ENCODE data around the gene SIN3B.

SIN3B gene

DNA sequence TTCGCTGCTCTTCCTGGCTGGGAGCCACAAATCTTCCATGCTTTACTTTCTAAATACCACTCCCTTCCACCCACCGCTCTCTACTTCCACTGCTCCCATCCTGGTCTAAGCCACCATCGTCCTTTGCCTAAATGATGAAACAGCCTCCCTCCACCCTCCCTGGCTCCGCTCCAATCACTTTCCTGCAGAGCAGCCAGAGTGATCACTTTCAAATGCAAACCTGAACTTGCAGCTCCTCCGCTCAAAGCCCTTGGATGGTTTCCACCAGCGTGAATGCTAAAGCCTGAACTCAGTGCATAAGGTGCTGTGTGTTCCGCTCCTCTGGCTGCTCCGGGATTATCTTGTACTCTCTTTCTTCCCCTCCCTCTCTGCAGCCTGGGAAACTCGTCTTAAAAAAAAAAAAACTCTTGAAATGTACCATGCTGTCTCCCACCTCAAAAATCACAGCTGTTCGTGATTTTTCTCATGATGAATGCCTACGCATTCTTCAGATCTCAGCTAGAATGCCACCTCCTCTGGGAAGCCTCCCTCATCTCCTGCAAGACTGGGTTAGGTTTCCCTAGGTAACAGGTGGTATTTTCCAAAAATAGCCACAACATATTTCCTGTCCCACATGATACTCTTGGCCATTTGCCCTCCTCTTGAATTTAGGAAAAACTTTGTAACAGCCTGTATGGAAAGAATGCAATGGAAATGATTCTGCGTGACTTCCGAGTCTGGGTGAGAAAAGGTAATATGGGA, 3.7 kb upstream of the SIN3B start:
- DNase-seq (ENCODE audit: low read depth, low spot score) = peak; percentile 76

- no peak for DNase-seq (ENCODE audit: low read depth, low spot score)
Measured at GRCh38 chr19:16829822-16830289, 658 bp downstream of the SIN3B start.

- DNase-seq (ENCODE audit: low read depth, low spot score) = peak; percentile 68
Measured at GRCh38 chr19:16830679-16831078, 1.5 kb downstream of the SIN3B start.

DNA sequence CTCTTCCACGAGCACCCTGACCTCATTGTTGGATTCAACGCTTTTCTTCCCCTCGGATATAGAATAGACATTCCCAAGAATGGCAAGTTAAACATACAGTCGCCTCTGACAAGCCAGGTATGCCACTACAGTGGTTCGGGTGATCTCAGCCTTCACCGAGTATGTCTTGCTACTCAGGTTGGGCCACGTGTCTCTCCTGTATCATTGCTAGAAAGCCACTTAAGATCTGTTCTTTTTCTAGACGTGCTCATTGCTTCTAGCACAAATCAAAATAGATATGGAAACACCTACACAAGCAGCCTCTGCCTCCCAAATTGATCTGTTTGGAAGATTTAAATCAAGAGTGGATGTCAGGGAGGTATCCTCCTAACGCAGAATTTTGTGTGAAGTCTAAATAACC, 2.3 kb downstream of the SIN3B start:
- DNase-seq (ENCODE audit: low read depth, low spot score) = no peak

GRCh38 chr19:16834747-16835146, 5.5 kb downstream of the SIN3B start:
- DNase-seq (ENCODE audit: low read depth, low spot score) = peak; percentile 21

GRCh38 chr19:16836115-16837034, 7.2 kb downstream of the SIN3B start:
- DNase-seq (ENCODE audit: low read depth, low spot score) = no peak

DNA sequence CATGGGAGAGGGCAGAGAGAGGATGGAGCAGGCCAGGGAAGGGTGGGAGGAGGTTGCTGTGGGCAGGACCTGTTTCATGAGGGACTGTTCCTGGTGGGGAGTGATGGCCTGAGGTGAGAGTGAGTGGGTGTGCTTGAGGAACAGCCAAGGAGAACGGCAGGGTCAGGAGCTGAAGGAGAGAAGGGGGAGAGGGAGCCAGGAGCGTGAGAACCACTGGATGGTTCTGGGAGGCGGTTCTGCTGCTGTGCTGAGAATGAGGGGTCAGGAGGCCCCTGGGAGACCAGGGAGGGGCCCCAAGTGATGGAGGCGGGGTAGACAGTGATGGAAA, 7.8 kb downstream of the SIN3B start:
- DNase-seq (ENCODE audit: low read depth, low spot score) = no peak

GRCh38 chr19:16841391-16841926, 12.3 kb downstream of the SIN3B start:
- no peak for DNase-seq (ENCODE audit: low read depth, low spot score)

DNA sequence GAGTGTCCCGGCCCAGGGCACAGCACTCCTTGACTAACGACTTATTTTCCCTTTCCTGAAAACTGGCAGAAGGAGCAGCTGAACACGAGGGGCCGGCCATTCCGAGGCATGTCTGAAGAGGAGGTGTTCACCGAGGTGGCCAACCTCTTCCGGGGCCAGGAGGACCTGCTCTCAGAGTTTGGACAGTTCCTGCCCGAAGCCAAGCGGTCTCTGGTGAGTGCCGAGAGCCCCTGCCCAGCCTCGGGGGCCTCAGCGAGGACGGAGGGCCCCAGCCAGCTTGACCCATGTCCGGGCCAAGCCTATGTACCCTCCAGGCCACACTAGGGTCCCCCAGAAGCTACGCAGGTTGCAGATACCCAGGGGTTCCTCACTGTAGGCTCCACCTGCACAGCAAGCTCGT, 17.7 kb downstream of the SIN3B start:
- DNase-seq (ENCODE audit: low read depth, low spot score) = no peak

GRCh38 chr19:16847430-16847829, 18.2 kb downstream of the SIN3B start:
- DNase-seq (ENCODE audit: low read depth, low spot score) = no peak

DNA sequence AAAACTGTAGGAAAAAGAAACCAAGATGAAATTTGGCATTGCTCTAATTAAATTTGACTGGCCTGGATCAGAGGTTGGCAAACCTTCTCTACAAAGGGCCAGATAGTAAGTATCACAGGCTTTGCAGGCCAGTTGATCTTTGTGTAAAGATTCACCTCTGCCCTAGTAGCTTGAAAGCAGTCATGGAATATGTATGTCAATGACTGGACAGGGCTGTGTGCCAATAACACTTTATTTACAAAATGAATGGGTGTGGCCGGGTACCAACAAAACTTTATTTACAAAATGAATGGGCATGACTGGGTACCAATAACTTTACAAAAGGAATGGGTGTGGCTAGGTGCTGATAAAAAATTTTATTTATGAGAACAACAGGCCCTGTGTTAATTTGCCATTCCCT, 20.0 kb downstream of the SIN3B start:
- no peak for DNase-seq (ENCODE audit: low read depth, low spot score)

- peak; percentile 13 for DNase-seq (ENCODE audit: low read depth, low spot score)
Measured at GRCh38 chr19:16850133-16850532, 20.9 kb downstream of the SIN3B start.

DNA sequence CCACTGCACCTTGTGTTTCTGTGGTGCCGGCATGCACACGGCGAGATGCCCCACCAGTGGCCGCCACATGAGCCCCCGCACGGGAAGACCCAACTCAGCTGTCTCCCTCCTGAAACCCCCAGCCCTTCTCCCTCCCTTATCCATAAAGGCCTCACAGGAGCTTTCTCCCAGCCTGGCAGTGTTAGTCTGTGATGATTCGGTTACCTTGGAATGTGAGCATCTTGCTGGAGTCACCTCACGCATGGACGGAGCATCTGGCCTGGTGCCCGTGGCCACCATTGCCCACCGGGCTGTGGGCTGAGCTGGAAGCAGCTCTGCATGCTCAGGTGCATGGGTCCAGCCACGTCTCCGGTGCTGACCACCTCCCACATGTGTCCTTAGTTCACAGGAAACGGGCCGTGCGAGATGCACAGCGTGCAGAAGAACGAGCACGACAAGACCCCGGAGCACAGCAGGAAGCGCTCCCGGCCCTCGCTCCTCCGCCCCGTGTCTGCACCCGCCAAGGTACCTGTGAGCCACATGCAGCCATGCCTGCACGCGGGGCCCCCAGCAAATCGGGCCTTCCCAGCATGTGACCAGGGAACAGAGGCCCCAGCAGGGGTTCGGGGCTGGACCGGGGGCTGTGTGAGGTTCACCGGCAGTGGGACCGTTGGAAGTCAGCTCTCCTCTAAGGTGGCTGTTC, 22.0 kb downstream of the SIN3B start:
- peak; percentile 87 for DNase-seq (ENCODE audit: low read depth, low spot score)

DNA sequence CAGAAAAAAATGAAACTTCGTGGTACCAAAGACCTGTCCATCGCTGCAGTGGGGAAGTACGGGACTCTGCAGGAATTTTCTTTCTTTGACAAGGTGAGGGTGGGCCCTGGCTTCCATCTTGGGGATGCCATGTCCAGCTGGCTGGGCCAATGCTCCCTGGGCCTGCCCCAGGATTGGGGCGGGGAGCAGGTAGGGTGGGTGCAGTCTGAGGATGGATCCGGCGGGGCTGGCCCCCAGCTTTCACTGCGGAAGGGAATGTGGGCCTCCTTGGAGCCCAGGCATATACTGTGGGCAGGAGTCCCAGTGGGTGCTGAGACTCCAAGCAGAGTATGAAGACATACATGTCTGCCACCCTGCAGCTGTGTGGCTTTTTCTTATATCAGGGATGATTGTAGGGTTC, 23.9 kb downstream of the SIN3B start:
- no peak for DNase-seq (ENCODE audit: low read depth, low spot score)

- DNase-seq (ENCODE audit: low read depth, low spot score) = no peak
Measured at GRCh38 chr19:16856091-16856490, 26.9 kb downstream of the SIN3B start.

- DNase-seq (ENCODE audit: low read depth, low spot score) = no peak
Measured at GRCh38 chr19:16859626-16860025, 30.4 kb downstream of the SIN3B start.

DNA sequence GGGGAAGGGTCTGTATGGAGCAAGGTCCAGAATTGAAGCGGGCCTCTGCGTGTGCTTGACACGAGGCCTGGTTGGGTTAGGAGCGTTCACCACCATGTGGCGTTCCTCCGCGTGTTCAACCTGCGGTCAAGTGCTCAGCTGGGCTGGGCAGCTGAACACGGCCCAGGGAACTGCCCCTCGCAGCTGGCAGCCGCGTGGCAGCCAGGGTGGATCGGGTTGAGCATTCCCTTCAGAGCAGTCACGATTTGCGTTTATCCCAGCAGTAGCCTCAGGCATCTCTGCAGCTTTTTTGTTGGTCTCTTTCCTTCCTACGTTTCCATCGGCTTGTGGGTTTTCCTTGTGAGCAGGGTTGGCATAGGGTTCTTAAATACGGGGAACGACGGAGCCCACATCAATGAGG, 30.9 kb downstream of the SIN3B start:
- no peak for DNase-seq (ENCODE audit: low read depth, low spot score)

DNA sequence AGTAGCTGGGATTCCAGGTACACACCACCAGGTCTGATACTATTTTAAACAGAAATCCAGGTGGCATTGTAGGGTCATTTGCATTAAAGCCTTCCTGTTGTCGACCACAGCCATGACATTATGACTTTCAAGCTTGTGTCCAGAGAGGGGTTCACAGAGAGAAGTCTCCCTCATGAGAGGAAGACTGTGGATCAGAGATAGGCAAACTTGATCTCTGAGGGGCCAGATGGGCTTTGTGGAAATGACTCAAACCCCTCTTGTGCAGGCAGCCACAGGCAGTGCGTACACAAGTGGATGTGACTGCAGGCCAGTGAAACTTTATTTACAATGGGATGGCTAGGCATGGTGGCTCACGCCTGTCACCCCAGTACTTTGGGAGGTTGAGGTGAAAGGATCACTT, 31.8 kb downstream of the SIN3B start:
- no peak for DNase-seq (ENCODE audit: low read depth, low spot score)

GRCh38 chr19:16861834-16862233, 32.6 kb downstream of the SIN3B start:
- peak; percentile 7 for DNase-seq (ENCODE audit: low read depth, low spot score)

DNA sequence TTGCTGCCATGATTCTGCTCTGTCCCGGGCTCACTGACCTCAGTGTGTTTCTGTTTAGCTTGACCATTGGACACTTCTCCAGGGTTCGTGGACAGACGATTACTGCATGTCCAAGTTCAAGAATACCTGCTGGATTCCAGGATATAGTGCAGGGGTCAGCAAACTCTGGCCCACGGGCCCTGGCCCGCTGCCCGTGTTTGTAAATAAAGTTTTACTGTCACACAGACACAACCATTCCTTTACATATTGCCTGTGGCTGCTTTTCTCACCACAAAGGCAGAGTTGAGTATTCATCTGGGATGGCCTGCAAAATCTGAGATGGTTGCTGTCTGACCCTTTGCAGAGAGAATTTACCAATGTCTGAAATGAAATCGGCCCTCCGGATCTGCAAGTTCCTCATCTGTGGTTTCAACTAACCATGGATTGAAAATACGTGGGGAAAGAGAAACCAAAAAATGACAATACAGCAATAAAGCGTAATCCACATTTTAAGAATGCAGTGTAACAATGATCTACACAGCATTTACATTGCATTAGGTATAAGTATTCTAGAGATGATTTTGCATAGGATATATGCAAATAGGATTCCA, 33.7 kb downstream of the SIN3B start:
- no peak for DNase-seq (ENCODE audit: low read depth, low spot score)

GRCh38 chr19:16867211-16867610, 38.0 kb downstream of the SIN3B start:
- DNase-seq (ENCODE audit: low read depth, low spot score) = peak; percentile 21
